Kasumi-1 (cell line): ENCODE results near the gene WDPCP.
A peak's percentile ranks its signal among the peaks of the same experiment; 100 is the strongest.
"Not testable (repeated sequence)": the region's sequence is repeated elsewhere in the genome, so short reads cannot be mapped to it uniquely, and the experiment has no call there.

ENCODE experiments used
- DNase-seq, 2 experiments: peaks; one replicate each; lab custom pipeline; 2025; lab: John Stamatoyannopoulos, UW

Gene WDPCP, protein sequence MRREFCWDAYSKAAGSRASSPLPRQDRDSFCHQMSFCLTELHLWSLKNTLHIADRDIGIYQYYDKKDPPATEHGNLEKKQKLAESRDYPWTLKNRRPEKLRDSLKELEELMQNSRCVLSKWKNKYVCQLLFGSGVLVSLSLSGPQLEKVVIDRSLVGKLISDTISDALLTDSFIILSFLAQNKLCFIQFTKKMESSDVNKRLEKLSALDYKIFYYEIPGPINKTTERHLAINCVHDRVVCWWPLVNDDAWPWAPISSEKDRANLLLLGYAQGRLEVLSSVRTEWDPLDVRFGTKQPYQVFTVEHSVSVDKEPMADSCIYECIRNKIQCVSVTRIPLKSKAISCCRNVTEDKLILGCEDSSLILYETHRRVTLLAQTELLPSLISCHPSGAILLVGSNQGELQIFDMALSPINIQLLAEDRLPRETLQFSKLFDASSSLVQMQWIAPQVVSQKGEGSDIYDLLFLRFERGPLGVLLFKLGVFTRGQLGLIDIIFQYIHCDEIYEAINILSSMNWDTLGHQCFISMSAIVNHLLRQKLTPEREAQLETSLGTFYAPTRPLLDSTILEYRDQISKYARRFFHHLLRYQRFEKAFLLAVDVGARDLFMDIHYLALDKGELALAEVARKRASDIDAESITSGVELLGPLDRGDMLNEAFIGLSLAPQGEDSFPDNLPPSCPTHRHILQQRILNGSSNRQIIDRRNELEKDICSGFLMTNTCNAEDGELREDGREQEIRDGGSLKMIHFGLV

GRCh38 chr2:63588385-63589147 lies at the start of gene WDPCP, which contains the start of gene MDH1:
Gene WDPCP (minus strand): TSS chr2:63588477. CDS start chr2:63588271, 206 bp downstream.
Gene MDH1 (plus strand): TSS chr2:63588963. CDS start chr2:63589044, 81 bp downstream.
- peak; percentile 100 for DNase-seq

GRCh38 chr2:63632382-63632781 lies 44.1 kb upstream of the WDPCP start:
- no peak for DNase-seq

DNA sequence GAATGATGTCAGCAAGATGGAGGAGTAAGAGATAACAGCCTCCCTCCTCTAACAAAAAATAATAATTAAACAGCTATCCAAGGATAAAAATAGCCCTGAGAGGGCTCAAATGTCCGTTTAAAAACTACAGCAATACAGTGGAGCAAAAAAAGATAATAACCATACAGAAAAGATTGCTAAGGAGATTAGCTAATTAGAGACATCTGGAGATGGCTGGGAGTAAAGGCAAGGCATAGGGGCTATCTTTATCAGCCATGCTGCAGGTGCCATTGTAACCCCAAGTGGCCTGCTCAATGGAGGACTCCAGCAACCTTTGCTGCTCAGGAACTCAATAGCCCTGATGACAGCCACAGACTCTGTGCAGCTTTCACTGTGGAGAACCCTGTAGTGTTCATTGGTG lies 43.2 kb upstream of the WDPCP start:
- no peak for DNase-seq

GRCh38 chr2:63628403-63628942 lies 40.2 kb upstream of the WDPCP start:
- no peak for DNase-seq

GRCh38 chr2:63627866-63628265 lies 39.6 kb upstream of the WDPCP start:
- DNase-seq = no peak

GRCh38 chr2:63623763-63624162 lies 35.5 kb upstream of the WDPCP start:
- DNase-seq = not testable (repeated sequence)

- no peak for DNase-seq
These were observed 34.5 kb upstream of the WDPCP start for GRCh38 chr2:63622751-63623150.

DNA sequence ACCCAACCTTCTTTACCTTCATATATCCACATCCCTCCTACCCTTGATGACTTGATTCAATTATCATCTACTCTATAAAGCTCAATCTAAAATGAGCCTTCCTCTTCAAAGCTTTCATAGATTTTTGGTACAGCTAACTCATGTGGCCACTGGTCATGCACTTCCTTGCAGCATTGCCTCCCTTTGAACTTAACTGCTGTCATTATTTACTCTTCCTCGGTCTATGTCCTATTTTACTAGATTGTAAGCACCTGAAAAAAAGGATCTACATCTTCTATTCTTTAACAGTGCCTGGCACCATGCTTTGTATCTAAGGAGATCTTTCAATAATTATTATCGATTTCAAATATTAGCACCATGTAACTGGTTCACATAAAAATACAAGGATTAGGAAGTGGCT lies 31.1 kb upstream of the WDPCP start:
- DNase-seq = no peak

DNA sequence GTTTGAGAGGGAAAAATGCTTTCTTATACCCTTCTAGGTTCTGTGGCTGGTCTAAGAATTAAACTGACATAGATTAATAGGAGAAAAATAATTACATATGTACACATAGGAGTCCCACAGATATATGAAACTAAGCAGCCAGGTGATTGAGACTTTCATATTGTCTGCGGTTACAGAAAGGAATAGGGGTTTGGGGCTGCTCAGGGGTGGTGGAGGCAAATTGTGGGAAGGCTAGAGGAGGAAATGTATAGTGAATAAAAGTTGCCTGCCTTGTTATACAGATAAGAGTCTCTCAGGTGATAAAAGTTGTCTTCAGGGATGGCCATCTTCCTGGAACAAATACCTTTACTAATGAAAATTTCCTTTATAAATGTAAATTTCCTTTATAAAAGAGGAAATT lies 29.1 kb upstream of the WDPCP start:
- DNase-seq = no peak

- no peak for DNase-seq
These were observed 27.0 kb upstream of the WDPCP start for GRCh38 chr2:63614983-63615945.

- no peak for DNase-seq
These were observed 26.2 kb upstream of the WDPCP start for GRCh38 chr2:63614448-63614968.

DNA sequence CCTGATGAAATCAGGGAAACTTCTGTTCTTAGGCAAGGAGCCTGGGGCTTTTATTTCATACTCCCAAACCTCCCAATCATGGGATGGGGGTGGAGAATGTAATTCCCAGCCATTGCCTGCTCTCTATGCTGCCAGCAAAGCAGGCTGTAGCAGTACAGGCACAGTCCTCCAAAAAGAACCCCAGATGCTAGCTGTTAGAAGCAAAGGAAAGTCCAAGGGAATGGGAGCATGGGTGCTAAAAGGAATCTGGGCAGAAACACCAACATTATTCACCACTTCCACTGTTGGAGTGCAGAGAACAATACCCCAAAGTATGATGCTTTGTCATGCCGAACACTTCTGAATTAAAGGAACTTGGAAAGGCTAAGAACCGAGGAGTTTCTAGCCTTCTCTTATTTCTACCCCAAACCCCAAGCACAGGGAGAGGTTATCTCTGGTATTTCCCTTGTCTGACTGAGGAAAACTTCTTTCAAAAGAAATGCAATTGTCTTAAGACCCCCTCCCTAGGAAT lies 25.2 kb upstream of the WDPCP start:
- no peak for DNase-seq

- no peak for DNase-seq
These were observed 22.2 kb upstream of the WDPCP start for GRCh38 chr2:63610525-63610924.

GRCh38 chr2:63608865-63609264 lies 20.6 kb upstream of the WDPCP start:
- not testable (repeated sequence) for DNase-seq

- no peak for DNase-seq
These were observed 16.4 kb upstream of the WDPCP start for GRCh38 chr2:63604666-63605065.

- DNase-seq = no peak
These were observed 12.7 kb upstream of the WDPCP start for GRCh38 chr2:63600881-63601460.

DNA sequence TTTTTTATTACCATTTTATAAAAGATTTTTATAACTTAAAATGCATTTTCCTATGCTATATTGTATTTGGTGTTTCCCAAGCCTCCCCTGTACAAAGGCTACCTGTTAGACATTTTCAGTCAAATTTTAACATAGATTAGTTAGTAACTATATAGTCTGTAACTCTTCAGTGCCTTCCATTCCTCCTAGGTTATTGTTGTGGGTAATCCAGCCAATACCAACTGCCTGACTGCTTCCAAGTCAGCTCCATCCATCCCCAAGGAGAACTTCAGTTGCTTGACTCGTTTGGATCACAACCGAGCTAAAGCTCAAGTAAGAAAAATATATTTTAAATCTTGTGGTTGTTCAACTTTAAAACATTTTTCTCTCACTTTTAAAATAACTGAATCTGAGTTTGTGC lies 10.7 kb upstream of the WDPCP start:
- no peak for DNase-seq

GRCh38 chr2:63596401-63596883 lies 8.2 kb upstream of the WDPCP start:
- peak; percentile 20 to 23 for DNase-seq

DNA sequence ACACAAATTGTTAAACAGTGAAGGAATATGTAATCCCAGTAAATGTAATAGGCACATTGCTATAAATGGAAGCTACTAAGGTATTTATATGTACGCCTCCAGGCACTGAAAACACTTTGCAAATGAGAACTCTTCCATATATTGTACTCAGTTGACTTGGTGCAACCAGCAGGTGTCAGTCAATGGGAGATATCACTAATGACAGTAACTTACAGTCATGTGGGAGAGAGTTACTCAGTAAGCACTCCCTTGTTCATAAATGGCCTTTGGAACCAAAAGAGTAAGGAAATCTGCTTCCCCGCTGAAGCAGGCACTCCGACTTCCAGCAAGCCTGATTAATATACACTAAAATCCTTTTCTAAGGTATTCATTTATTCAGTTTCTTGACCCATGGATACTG lies 6.4 kb upstream of the WDPCP start:
- DNase-seq = peak; percentile 3 to 7
